ENCODE measurements around the gene SHROOM3.

The SHROOM3 gene

GRCh38 chr4:76523593-76523992, 88.6 kb downstream of the SHROOM3 start:
- Histone ChIP-seq H3K79me2 (ENCODE audit: insufficient read depth, low read length) (no peaks in the 10 kb centered on the region), H3K9me3 (ENCODE audit: insufficient read depth, low read length) (no peaks in the 10 kb centered on the region)
- TF ChIP-seq CTCF (IDR thresholded peaks at IDR 0.05; ENCODE audit: insufficient read depth, low read length, poor library complexity, severe bottlenecking) (no peak), EZH2phosphoT487 (conservative IDR thresholded peaks at IDR 0.05; ENCODE audit: low read length) (no peak)

GRCh38 chr4:76525751-76526150, 90.7 kb downstream of the SHROOM3 start:
- Histone ChIP-seq H3K79me2 (ENCODE audit: insufficient read depth, low read length) (no peaks in the 10 kb centered on the region), H3K4me2 (ENCODE audit: low read depth, low read length, poor library complexity, severe bottlenecking) (no peak overlapping the region), H3K27ac (ENCODE audit: low read depth, low read length) (no peak overlapping the region), H4K20me1 (ENCODE audit: low read depth, low read length) (no peaks in the 10 kb centered on the region), H3K9me2 (replicated peaks; ENCODE audit: insufficient read depth, low read length) (no peaks in the 10 kb centered on the region), H3K36me3 (ENCODE audit: low read length) (no peaks in the 10 kb centered on the region), H3K9me3 (ENCODE audit: insufficient read depth, low read length) (no peaks in the 10 kb centered on the region), H3F3A (ENCODE audit: insufficient read depth) (no peaks in the 10 kb centered on the region), H3K9ac (ENCODE audit: low read length) (no peak overlapping the region), H3K4me3 (ENCODE audit: insufficient read depth, low read length, poor library complexity, severe bottlenecking) (no peak overlapping the region), H3K27me3 (ENCODE audit: low read length) (no peaks in the 10 kb centered on the region), H2AFZ (ENCODE audit: low read depth, low read length, severe bottlenecking) (no peak overlapping the region)
- TF ChIP-seq CTCF (IDR thresholded peaks at IDR 0.05; ENCODE audit: insufficient read depth, low read length, poor library complexity, severe bottlenecking): no peak
- TF ChIP-seq EZH2phosphoT487 (conservative IDR thresholded peaks at IDR 0.05; ENCODE audit: low read length): no peak

More at GRCh38 chr4:76523593-76523992, 88.6 kb downstream of the SHROOM3 start:
- no peak overlapping the region for H3K4me3 ChIP-seq (ENCODE audit: insufficient read depth, low read length, poor library complexity, severe bottlenecking)
- H3K36me3 ChIP-seq (ENCODE audit: low read length): no peaks in the 10 kb centered on the region
- no peak overlapping the region for H3K9ac ChIP-seq (ENCODE audit: low read length)
- H3K27ac ChIP-seq (ENCODE audit: low read depth, low read length): no peak overlapping the region
- H3F3A ChIP-seq (ENCODE audit: insufficient read depth): no peaks in the 10 kb centered on the region
- no peaks in the 10 kb centered on the region for H3K9me2 ChIP-seq (replicated peaks; ENCODE audit: insufficient read depth, low read length)
- no peaks in the 10 kb centered on the region for H3K27me3 ChIP-seq (ENCODE audit: low read length)
- H2AFZ ChIP-seq (ENCODE audit: low read depth, low read length, severe bottlenecking): no peak overlapping the region
- H4K20me1 ChIP-seq (ENCODE audit: low read depth, low read length): no peaks in the 10 kb centered on the region
- H3K4me2 ChIP-seq (ENCODE audit: low read depth, low read length, poor library complexity, severe bottlenecking): no peak overlapping the region

- H3K36me3 ChIP-seq (ENCODE audit: low read length): no peaks in the 10 kb centered on the region
- H4K20me1 ChIP-seq (ENCODE audit: low read depth, low read length): no peaks in the 10 kb centered on the region
- no peaks in the 10 kb centered on the region for H3K79me2 ChIP-seq (ENCODE audit: insufficient read depth, low read length)
- no peaks in the 10 kb centered on the region for H3F3A ChIP-seq (ENCODE audit: insufficient read depth)
- H3K27ac ChIP-seq (ENCODE audit: low read depth, low read length): no peak overlapping the region
- no peak overlapping the region for H3K9ac ChIP-seq (ENCODE audit: low read length)
- H3K9me3 ChIP-seq (ENCODE audit: insufficient read depth, low read length): no peaks in the 10 kb centered on the region
- H2AFZ ChIP-seq (ENCODE audit: low read depth, low read length, severe bottlenecking): no peak overlapping the region
- no peak overlapping the region for H3K4me3 ChIP-seq (ENCODE audit: insufficient read depth, low read length, poor library complexity, severe bottlenecking)
- no peak for TF ChIP-seq CTCF (IDR thresholded peaks at IDR 0.05; ENCODE audit: insufficient read depth, low read length, poor library complexity, severe bottlenecking)
- no peak for TF ChIP-seq EZH2phosphoT487 (conservative IDR thresholded peaks at IDR 0.05; ENCODE audit: low read length)
- H3K27me3 ChIP-seq (ENCODE audit: low read length): no peaks in the 10 kb centered on the region
- no peak overlapping the region for H3K4me2 ChIP-seq (ENCODE audit: low read depth, low read length, poor library complexity, severe bottlenecking)
- no peaks in the 10 kb centered on the region for H3K9me2 ChIP-seq (replicated peaks; ENCODE audit: insufficient read depth, low read length)
Observed at GRCh38 chr4:76526585-76526990, 91.6 kb downstream of the SHROOM3 start.
